Activated T-helper 1 cell treated with anti-CD3 and anti-CD28 coated beads, Interleukin-12 subunit alpha, Interleukin-12 subunit beta, Interleukin-2, Interleukin-4 antibody, amounts not matched to agents 30 ng/mL and 10 ng/mL and 1 ng/mL, durations not matched to agents 14 hours and 24 hours and 36 hours (primary cell): Measurements from ENCODE around the gene LRP10. TPM values are rescaled to one million over a fixed set of nuclear protein-coding genes. Genes with fewer than 3 reads are reported as not detected.
A peak's percentile ranks its signal among the peaks of the same experiment; 100 is the strongest.
"Not testable (repeated sequence)": the region's sequence is repeated elsewhere in the genome, so short reads cannot be mapped to it uniquely, and the experiment has no call there.

ENCODE experiments used
- DNase-seq: peaks from one replicate; pipeline ENCODE4 v3.0.0; 2021; ENCODE audit warnings: low spot score
- H3K27ac Mint-ChIP-seq: one replicate; pipeline ENCODE4 v1.8.0; 2021; ENCODE audit warnings: mild to moderate bottlenecking, mixed read lengths
- H3K27me3 Mint-ChIP-seq: one replicate; pipeline ENCODE4 v1.8.0; 2022; ENCODE audit warnings: mild to moderate bottlenecking, moderate library complexity, mixed read lengths; ENCODE audit not compliant: insufficient read depth
- H3K36me3 Mint-ChIP-seq: one replicate; pipeline ENCODE4 v1.8.0; 2021; ENCODE audit warnings: low read depth, mixed read lengths
- H3K4me1 Mint-ChIP-seq: one replicate; pipeline ENCODE4 v1.8.0; 2021; ENCODE audit warnings: low read depth, mixed read lengths
- H3K4me3 Mint-ChIP-seq: one replicate; pipeline ENCODE4 v1.8.0; 2021; ENCODE audit warnings: mild to moderate bottlenecking, moderate library complexity, mixed read lengths
- H3K9me3 Mint-ChIP-seq: one replicate; pipeline ENCODE4 v1.8.0; 2021; ENCODE audit warnings: mixed read lengths
- intact Hi-C: fragments of 100-400 bp; cut with micrococcal nuclease; formaldehyde crosslinking; loops from one replicate; pipeline ENCODE4 v1.15.1; 2024
- total RNA-seq: library from RNA; stranded (reverse); gene quantifications from 2 replicates; pipeline ENCODE4 v1.2.3, GENCODE V29; 2022

Gene LRP10
- total RNA-seq, 1 donor from 2014 or later, result 44.6 TPM

- H3K36me3 Mint-ChIP-seq, result no peaks in the 10 kb centered on the region
- intact Hi-C loops, result no loop called here
Observed at GRCh38 chr14:22847661-22848341, 23.7 kb upstream of the LRP10 start.

GRCh38 chr14:22848351-22849164 is 23.0 kb upstream of the LRP10 start:
- intact Hi-C loops, result no loop called here
- DNase-seq, result no peak
- no peak overlapping the region for H3K4me3 Mint-ChIP-seq
- H3K4me1 Mint-ChIP-seq, result peaks cover 20% of the 10 kb centered on the region
- no peaks in the 10 kb centered on the region for H3K36me3 Mint-ChIP-seq
- peaks cover 5% of the 10 kb centered on the region for H3K27me3 Mint-ChIP-seq
- no peaks in the 10 kb centered on the region for H3K9me3 Mint-ChIP-seq
- H3K27ac Mint-ChIP-seq, result no peak overlapping the region

More at GRCh38 chr14:22847661-22848341, 23.7 kb upstream of the LRP10 start:
- Mint-ChIP-seq H3K27ac (no peak overlapping the region), H3K27me3 (peaks cover 5% of the 10 kb centered on the region), H3K4me1 (peaks cover 12% of the 10 kb centered on the region), H3K9me3 (no peaks in the 10 kb centered on the region), H3K4me3 (no peak overlapping the region)
- DNase-seq, result no peak

- no peak overlapping the region for H3K4me3 Mint-ChIP-seq
- peaks cover 22% of the 10 kb centered on the region for H3K4me1 Mint-ChIP-seq
- intact Hi-C loops, result no loop called here
- no peaks in the 10 kb centered on the region for H3K9me3 Mint-ChIP-seq
- H3K27ac Mint-ChIP-seq, result no peak overlapping the region
- H3K36me3 Mint-ChIP-seq, result no peaks in the 10 kb centered on the region
- peaks cover 5% of the 10 kb centered on the region for H3K27me3 Mint-ChIP-seq
- no peak for DNase-seq
Observed at GRCh38 chr14:22849212-22849819, 22.2 kb upstream of the LRP10 start.

- H3K4me1 Mint-ChIP-seq, result peaks cover 34% of the 10 kb centered on the region
- peak overlapping the region; percentile 58 for H3K27ac Mint-ChIP-seq
- H3K4me3 Mint-ChIP-seq, result no peak overlapping the region
- H3K36me3 Mint-ChIP-seq, result peaks cover under 1% of the 10 kb centered on the region
- intact Hi-C loops, result loop anchor here (2.0 to 10.0 kb wide), 4 partner anchors 264 to 986 kb away; partner anchors contain the start of gene DAD1
- peaks cover 7% of the 10 kb centered on the region for H3K27me3 Mint-ChIP-seq
- H3K9me3 Mint-ChIP-seq, result no peaks in the 10 kb centered on the region
- peak; percentile 18 for DNase-seq
Observed at GRCh38 chr14:22850944-22851764, 20.4 kb upstream of the LRP10 start.

DNA sequence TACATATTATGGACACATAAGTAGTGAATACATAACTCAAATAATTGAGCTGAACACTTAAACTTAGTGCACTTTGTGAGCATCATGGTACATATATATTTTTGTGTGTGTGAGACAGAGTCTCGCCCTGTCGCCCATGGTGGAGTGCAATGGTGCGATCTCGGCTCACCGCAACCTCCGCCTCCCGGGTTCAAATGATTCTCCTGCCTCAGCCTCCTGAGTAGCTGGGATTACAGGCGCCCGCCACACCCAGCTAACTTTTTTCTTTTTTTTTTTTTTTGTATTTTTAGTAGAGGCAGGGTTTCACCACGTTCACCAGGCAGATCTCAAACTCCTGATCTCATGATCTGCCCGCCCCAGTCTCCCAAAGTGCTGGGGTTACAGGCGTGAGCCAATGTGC is 19.4 kb upstream of the LRP10 start:
- not testable (repeated sequence) for H3K9me3 Mint-ChIP-seq, H3K4me3 Mint-ChIP-seq, H3K27ac Mint-ChIP-seq, DNase-seq, H3K36me3 Mint-ChIP-seq, H3K27me3 Mint-ChIP-seq
- intact Hi-C loops, result loop anchor here (2.0 to 10.0 kb wide), 4 partner anchors 193 to 987 kb away; partner anchors contain the start of gene DAD1
- H3K4me1 Mint-ChIP-seq, result peaks cover 38% of the 10 kb centered on the region

GRCh38 chr14:22852599-22852939 is 19.0 kb upstream of the LRP10 start:
- H3K27me3 Mint-ChIP-seq, result peaks cover 13% of the 10 kb centered on the region
- peaks cover 38% of the 10 kb centered on the region for H3K4me1 Mint-ChIP-seq
- H3K36me3 Mint-ChIP-seq, result peaks cover 3% of the 10 kb centered on the region
- peak overlapping the region; percentile 82 for H3K27ac Mint-ChIP-seq
- intact Hi-C loops, result loop anchor here (2.0 to 10.0 kb wide), 4 partner anchors 194 to 988 kb away; partner anchors contain the start of gene DAD1
- H3K9me3 Mint-ChIP-seq, result no peaks in the 10 kb centered on the region
- H3K4me3 Mint-ChIP-seq, result peak overlapping the region; percentile 81
- DNase-seq, result no peak

DNA sequence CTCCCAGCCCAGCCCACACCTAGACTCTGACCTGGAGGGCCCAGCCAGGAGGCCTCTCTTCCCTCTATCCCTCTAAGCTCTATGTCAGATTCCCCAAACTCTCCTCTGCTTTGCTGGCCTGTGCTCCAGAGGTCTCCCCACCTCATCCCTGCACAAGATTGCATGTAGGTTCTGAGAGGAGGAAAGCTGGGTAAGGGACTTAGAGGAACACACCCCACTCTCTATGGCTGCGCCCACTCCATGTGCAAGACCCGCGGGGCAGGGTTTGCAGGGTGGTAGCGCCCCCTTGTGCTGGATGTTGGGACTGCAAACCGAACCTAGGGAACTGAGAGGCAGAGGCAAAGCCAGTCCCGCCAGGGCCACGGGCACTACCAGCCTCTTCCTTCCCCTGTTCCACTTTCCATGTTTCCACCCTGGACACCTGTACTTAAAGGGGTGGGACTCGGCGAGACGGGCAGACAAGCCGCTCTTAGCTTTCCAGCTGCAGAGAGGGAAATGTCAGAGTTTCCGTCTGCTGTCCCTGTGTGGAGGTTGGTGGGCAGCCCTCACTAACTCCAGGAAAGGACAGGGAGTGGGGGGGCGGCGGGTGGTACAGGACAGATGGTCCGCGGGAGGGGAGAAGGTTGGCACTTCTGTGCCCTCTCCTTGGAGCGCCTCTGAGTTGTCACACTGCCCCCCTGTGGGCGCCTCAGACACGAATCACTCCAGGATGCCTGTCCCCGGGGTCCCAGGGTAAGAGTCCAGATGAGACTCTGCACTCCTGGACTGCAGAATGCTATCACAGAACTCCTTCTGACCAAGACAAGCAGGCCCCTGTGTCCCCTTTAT is 18.4 kb upstream of the LRP10 start:
- peak overlapping the region; percentile 82 for H3K27ac Mint-ChIP-seq
- peaks cover 42% of the 10 kb centered on the region for H3K4me1 Mint-ChIP-seq
- peak; percentile 80 for DNase-seq
- no peaks in the 10 kb centered on the region for H3K9me3 Mint-ChIP-seq
- H3K4me3 Mint-ChIP-seq, result peak overlapping the region; percentile 81
- intact Hi-C loops, result loop anchor here (1.0 to 10.0 kb wide), 11 partner anchors 24 to 988 kb away; partner anchors contain the start of genes DAD1, MRPL52 and OXA1L
- H3K36me3 Mint-ChIP-seq, result peaks cover 3% of the 10 kb centered on the region
- peaks cover 13% of the 10 kb centered on the region for H3K27me3 Mint-ChIP-seq

DNA sequence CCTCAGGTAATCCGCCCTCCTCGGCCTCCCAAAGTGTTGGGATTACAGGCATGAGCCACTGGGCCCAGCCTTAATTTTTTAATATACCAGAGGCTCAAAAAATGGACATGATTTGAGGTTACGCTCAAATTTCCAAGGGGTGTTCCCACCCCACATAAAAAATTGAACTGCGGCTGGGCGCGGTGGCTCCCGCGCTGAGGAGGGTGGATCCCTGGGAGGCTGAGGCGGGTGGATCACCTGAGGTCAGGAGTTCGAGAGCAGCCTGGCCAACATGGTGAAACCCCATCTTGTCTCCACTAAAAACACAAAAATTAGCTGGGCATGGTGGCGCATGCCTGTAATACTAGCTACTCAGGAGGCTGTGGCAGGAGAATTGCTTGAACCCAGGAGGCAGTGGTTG is 17.2 kb upstream of the LRP10 start:
- peaks cover 49% of the 10 kb centered on the region for H3K4me1 Mint-ChIP-seq
- intact Hi-C loops, result loop anchor here (5.0 to 10.0 kb wide), 3 partner anchors 267 to 989 kb away; partner anchors contain the start of gene DAD1
- H3K9me3 Mint-ChIP-seq, H3K36me3 Mint-ChIP-seq, DNase-seq, H3K4me3 Mint-ChIP-seq, H3K27ac Mint-ChIP-seq: not testable (repeated sequence)
- H3K27me3 Mint-ChIP-seq, result peaks cover 14% of the 10 kb centered on the region

DNA sequence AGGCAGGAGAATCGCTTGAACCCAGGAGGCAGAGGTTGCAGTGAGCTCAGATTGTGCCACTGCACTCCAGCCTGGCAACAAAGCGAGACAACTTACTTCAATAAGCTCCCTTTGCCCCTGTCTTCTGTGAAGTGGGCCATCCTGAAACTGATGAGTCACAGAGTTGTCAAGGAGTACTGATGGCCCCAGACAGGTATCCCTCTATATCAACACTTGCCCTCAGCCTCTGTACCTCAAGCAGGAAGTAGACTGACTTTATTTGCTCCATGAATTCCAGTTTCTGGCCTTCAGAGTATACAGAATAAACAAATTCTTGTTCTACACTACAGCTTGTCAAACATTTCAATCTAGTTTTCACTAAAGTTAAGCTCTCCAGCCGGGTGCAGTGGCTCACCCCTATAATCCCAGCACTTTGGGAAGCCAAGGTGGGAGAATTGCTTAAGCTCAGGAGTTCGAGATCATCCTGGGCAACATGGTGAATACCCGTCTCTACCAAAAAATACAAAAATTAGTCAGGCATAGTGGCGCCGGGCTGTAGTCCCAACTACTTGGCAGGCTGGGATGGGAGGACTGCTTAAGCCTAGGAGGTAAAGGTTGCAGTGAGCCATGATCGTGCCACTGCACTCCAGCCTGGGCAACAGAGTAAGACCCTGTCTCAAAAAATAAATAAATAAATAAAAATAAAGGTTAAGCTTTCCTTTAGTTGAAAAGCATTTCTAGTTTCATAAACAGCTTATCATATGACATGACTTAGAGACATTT is 16.4 kb upstream of the LRP10 start:
- Mint-ChIP-seq H3K4me1 (peaks cover 49% of the 10 kb centered on the region), H3K9me3 (no peaks in the 10 kb centered on the region), H3K27me3 (peaks cover 14% of the 10 kb centered on the region), H3K27ac (no peak overlapping the region), H3K4me3 (no peak overlapping the region), H3K36me3 (peaks cover 3% of the 10 kb centered on the region)
- no peak for DNase-seq
- intact Hi-C loops, result loop anchor here (5.0 to 10.0 kb wide), 3 partner anchors 268 to 990 kb away; partner anchors contain the start of gene DAD1

- no peak overlapping the region for H3K4me3 Mint-ChIP-seq
- no peak overlapping the region for H3K27ac Mint-ChIP-seq
- peaks cover 2% of the 10 kb centered on the region for H3K9me3 Mint-ChIP-seq
- peaks cover 4% of the 10 kb centered on the region for H3K36me3 Mint-ChIP-seq
- intact Hi-C loops, result loop anchor here (10.0 kb wide), 2 partner anchors 862 to 992 kb away; no protein-coding TSS in a partner anchor
- peaks cover 45% of the 10 kb centered on the region for H3K4me1 Mint-ChIP-seq
- DNase-seq, result no peak
- peaks cover 25% of the 10 kb centered on the region for H3K27me3 Mint-ChIP-seq
Observed at GRCh38 chr14:22856428-22856827, 15.1 kb upstream of the LRP10 start.

- Mint-ChIP-seq H3K27me3 (peaks cover 30% of the 10 kb centered on the region), H3K4me1 (peaks cover 21% of the 10 kb centered on the region)
- H3K36me3 Mint-ChIP-seq, H3K4me3 Mint-ChIP-seq, intact Hi-C loops, H3K27ac Mint-ChIP-seq, H3K9me3 Mint-ChIP-seq, DNase-seq: not testable (repeated sequence)
Observed at GRCh38 chr14:22860377-22860776, 11.2 kb upstream of the LRP10 start.
